Measurements from ENCODE around the gene ABCC1.

DNA sequence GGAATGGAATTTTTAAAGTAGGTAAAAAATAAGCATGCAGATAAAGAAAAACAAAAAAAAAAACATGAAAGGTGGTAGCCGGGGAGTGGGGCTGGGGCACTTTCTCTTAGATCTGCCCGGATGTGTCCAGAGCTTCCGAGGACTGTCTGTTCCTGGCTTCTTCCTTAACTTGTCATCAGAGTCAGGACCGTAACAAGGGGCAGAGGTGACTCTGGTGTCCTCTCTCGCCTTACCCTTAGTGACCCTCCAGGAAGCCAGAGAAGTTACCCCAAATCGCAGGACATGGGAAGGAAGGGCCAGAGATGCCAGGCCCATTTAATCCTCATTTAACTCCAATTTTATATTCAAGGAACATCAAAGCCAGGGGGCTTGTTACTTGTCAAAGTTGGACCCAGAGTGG, 158.4 kb downstream of the ABCC1 start:
- TF ChIP-seq, protein P1, sequence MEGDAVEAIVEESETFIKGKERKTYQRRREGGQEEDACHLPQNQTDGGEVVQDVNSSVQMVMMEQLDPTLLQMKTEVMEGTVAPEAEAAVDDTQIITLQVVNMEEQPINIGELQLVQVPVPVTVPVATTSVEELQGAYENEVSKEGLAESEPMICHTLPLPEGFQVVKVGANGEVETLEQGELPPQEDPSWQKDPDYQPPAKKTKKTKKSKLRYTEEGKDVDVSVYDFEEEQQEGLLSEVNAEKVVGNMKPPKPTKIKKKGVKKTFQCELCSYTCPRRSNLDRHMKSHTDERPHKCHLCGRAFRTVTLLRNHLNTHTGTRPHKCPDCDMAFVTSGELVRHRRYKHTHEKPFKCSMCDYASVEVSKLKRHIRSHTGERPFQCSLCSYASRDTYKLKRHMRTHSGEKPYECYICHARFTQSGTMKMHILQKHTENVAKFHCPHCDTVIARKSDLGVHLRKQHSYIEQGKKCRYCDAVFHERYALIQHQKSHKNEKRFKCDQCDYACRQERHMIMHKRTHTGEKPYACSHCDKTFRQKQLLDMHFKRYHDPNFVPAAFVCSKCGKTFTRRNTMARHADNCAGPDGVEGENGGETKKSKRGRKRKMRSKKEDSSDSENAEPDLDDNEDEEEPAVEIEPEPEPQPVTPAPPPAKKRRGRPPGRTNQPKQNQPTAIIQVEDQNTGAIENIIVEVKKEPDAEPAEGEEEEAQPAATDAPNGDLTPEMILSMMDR (IDR thresholded peaks at IDR 0.05) = no peak
- no peak for TF ChIP-seq POLR2A (IDR thresholded peaks at IDR 0.05)
